HFF-Myc (cell line): Measurements from ENCODE around the gene RNF8.

ENCODE experiments used
- DNase-seq: peaks from one replicate; pipeline ENCODE4 v3.0.0-alpha.2; 2011; ENCODE audit warnings: low read depth; ENCODE audit errors: extremely low read depth
- H3K4me3 ChIP-seq: replicated peaks from 2 replicates; pipeline ENCODE4 v1.5.1; 2011; ENCODE audit warnings: low read depth, mild to moderate bottlenecking, control low read depth, low read length
- TF ChIP-seq, protein P1 (sequence below): IDR thresholded peaks from 2 replicates; pipeline ENCODE4 v1.5.1; 2012; ENCODE audit warnings: mild to moderate bottlenecking, low read depth, low read length, control low read depth; ENCODE audit errors: missing control alignments

Gene RNF8

DNA sequence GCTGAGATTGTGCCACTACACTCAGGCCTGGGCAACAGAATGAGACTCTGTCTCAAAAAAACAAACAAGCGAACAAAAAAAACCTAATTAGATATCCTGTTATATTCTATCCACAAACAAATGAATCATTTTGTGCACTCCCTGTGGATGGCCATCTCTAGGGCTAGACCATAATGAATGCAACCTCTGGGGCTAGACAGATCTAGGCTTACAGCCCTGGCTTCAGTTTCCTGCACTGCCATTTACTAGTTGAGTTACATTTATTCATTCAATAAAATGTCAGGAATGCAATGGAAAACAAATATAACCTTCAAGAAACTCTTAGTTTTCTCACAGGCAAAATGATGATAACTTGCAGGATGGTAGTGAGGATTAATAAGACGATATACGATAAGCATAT lies 6.6 kb upstream of the RNF8 start:
- DNase-seq: no peak
- H3K4me3 ChIP-seq: no peak overlapping the region
- TF ChIP-seq, protein P1, sequence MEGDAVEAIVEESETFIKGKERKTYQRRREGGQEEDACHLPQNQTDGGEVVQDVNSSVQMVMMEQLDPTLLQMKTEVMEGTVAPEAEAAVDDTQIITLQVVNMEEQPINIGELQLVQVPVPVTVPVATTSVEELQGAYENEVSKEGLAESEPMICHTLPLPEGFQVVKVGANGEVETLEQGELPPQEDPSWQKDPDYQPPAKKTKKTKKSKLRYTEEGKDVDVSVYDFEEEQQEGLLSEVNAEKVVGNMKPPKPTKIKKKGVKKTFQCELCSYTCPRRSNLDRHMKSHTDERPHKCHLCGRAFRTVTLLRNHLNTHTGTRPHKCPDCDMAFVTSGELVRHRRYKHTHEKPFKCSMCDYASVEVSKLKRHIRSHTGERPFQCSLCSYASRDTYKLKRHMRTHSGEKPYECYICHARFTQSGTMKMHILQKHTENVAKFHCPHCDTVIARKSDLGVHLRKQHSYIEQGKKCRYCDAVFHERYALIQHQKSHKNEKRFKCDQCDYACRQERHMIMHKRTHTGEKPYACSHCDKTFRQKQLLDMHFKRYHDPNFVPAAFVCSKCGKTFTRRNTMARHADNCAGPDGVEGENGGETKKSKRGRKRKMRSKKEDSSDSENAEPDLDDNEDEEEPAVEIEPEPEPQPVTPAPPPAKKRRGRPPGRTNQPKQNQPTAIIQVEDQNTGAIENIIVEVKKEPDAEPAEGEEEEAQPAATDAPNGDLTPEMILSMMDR: no peak

DNA sequence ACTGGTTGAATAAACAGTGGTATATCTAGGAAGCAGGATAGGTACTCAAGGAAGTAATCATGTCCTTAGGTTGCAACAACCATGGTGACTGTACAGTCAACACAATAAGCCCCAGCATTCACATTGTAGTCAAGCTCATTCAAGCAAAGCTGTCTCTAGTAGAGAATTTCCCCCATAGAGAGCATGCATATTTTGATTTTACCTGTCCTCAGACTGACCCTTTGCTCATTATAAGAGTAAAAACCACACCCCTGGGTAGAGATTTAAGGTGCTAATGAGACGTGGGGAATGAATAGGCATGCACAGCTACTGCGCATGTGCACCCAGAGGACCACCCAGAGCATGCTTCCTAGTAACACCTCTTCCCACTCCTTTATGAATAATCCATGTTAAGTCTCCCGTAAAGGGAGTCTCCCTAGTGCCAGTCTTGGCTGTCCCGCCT lies 6.1 kb upstream of the RNF8 start:
- TF ChIP-seq, protein P1: no peak
- no peak for DNase-seq
- no peak overlapping the region for H3K4me3 ChIP-seq

DNA sequence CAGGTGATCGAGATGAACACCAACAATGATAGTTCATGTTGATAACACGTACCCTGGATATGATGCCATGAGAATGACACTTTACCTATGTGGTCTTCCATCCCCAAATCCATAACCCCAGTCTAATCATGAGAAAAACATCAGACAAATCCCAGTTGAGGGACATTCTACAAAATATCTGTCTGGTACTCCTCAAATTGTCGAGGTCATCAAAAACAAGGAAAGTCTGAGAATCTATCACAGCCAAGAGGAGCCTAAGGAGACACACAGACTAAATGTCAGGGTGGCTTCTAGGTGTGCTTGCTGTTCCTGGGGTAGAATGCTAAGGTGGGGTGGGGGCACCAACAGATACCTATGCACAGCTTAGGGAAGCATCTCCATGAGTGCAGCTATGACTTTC lies 2.8 kb upstream of the RNF8 start:
- DNase-seq: no peak
- no peak overlapping the region for H3K4me3 ChIP-seq
- TF ChIP-seq, protein P1: no peak

DNA sequence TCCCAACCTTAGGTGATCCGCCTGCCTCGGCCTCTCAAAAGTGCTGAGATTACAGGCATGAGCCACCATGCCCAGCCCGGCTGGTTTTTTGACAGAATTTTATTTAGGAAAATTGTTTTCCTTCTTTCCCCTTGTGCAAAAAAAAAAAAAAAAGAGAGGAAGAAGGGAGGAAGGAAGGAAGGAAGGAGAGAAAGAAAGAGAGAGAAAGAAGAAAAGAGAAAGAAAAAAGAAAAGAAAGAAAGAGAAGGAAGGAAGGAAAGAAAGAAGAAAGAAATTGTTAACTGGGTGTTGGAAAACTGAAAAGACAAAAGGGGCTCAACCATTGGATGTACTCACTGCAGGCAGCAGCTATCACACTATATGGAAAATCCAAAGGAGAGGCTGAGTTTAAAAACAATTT lies 1.4 kb upstream of the RNF8 start:
- TF ChIP-seq, protein P1: no peak

DNA sequence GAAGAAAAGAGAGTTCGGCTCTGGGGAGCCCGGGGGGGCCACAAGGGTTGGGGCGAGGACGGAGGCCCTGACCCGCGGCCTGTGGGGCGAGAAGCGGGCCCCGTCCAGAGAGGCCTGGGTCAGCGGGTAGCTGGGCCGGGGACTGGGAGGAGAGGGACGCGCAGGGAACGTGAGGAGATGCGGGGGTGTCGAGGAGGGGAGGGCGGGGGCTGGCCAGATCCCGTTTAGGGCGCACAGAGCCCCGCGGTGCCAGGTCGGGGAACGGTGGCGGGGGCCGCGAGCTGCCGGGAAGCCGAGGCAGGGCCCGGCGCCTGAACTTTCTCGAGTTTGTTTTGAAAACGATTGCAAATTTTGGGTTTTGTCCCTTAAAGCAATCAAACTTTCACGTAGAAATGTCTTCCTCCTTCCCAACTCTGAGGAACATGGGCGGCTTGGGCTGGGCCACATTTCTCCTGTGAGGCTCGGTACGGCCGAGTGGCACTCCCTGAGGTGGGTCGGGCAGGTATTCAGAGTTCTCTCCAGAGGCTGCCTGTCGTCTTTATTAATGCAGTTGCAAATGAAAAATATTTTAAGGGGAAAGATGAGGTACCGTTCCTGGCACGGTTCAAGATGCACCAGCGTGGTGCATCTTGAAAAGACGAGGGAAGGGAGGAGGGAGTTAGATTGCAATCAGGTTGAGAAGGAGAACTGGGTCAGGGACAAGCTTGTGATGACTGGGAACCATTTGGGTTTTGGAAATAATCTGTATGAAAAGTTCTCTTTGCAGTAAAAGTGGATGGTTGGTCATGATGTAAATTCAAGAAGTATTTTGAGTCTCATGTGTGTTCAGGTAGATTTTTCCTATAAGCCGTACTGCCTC lies 972 bp downstream of the RNF8 start:
- H3K4me3 ChIP-seq: peak overlapping the region; percentile 88
- no peak for DNase-seq
- TF ChIP-seq, protein P1: no peak

More for the DNA sequence above, 1.4 kb upstream of the RNF8 start:
- no peak overlapping the region for H3K4me3 ChIP-seq
- DNase-seq: no peak

DNA sequence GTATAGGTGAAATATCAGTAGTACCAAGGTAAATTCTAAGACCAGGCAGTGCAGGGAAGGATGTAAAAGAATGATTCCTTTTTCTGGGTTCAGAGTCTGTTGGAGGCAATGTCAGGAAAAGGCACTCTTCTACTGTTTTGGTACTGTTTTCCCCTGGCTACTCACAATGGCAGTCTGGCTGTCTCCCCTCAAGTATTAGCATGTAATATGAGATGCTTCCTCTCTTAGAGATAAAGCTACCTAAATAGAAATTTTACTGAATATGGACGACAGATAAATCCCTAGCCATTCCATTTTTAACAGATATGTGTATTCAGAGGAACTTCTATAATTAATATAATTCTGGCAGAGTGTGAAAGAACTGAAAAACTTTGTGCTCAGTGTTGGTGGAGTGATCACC lies 3.5 kb downstream of the RNF8 start:
- no peak overlapping the region for H3K4me3 ChIP-seq
- DNase-seq: no peak
- TF ChIP-seq, protein P1: no peak
